Measurements from ENCODE around the gene MRPS23. TPM values are rescaled to one million over a fixed set of nuclear protein-coding genes. Genes with fewer than 3 reads are reported as not detected.

The MRPS23 gene
- total RNA-seq, 6 experiments from 2014 or later = 13.0 to 23.0 (median 15.2) TPM

DNA sequence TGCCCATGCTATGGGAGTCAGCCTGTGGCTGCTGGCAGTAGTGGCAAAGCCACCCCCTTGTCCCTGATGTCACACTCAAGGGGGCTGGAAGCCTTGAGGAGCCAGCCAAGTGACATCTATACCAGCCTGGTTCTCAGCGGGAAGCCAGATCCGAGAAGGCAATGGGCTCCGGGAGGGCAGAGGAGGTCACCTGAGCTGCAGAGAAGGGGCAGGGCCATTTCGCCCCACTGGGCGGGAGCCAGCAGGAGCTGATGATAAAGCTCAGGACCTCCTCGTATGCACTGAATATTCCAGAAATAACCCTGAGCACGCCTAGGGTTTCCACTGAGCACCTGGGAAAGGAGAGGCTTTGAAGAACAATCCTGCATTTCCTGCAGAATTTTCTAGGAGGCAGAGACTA, 19.0 kb downstream of the MRPS23 start:
- Histone ChIP-seq H3K27ac (no peak overlapping the region), H3K27me3 (no peaks in the 10 kb centered on the region), H3K4me1 (peaks cover 0 to 5% (median 0%) of the 10 kb centered on the region in 4 donors), H3K4me3 (no peak overlapping the region), H3K9me3 (no peaks in the 10 kb centered on the region), H3K36me3 (no peaks in the 10 kb centered on the region)
- ATAC-seq = no peak
- no peak for TF ChIP-seq POLR2A (IDR thresholded peaks at IDR 0.05)
- TF ChIP-seq, protein P1, sequence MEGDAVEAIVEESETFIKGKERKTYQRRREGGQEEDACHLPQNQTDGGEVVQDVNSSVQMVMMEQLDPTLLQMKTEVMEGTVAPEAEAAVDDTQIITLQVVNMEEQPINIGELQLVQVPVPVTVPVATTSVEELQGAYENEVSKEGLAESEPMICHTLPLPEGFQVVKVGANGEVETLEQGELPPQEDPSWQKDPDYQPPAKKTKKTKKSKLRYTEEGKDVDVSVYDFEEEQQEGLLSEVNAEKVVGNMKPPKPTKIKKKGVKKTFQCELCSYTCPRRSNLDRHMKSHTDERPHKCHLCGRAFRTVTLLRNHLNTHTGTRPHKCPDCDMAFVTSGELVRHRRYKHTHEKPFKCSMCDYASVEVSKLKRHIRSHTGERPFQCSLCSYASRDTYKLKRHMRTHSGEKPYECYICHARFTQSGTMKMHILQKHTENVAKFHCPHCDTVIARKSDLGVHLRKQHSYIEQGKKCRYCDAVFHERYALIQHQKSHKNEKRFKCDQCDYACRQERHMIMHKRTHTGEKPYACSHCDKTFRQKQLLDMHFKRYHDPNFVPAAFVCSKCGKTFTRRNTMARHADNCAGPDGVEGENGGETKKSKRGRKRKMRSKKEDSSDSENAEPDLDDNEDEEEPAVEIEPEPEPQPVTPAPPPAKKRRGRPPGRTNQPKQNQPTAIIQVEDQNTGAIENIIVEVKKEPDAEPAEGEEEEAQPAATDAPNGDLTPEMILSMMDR (IDR thresholded peaks at IDR 0.05) = no peak
- DNase-seq = no peak
- 68% methylated on average over 5 of the region's 7 CpGs for WGBS (ENCODE audit: insufficient coverage, low coverage, low lambda C conversion rate, missing lambda C conversion rate)
- intact Hi-C loops (cut with DNase I) = loop anchor here (5.0 to 10.0 kb wide), 2 partner anchors 696 to 699 kb away; no protein-coding TSS in a partner anchor

DNA sequence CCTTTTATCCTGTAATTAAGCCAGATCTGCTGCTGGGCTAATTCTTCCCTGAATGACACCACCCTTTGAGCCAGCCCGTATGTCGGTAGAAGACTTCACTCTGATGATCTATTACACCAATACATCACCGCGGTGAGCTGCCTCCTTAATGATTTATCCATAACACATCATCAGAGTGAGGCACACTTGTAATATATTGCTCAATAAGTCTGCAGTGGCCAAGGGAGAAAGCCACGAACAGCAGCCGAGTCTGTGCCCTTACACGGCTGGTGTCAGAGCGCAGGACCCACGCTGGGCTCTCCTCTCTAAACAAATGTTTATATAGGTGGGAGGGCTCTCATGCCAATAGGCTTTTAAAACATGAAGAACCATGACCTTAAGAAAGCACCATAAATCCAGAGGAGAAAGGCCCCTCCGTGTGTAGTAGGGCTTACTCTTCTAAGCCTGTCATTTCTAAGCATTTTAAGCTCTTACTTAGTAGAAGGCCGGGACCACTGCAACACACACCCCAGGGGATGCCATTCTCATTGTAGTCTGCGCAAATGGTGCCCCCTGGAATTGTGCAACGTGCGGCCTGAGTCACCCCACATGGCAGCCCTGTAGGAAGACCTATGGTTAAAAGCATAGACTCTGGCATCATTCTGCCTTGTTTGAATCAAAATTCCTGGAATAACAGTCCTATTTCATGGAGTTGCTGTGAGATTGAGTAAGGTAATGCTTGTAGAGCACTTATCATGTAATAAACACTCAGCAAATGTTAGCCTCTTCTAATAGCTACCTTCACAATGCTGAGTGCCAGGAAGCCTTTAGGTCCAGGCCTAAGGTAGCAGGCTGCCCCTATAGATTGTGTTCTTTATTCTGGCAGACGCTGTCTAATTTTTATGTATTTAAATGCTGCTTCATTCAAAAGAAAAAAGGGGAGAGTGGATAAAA, 26.1 kb downstream of the MRPS23 start:
- H3K4me1 ChIP-seq = no peaks in the 10 kb centered on the region
- H3K27me3 ChIP-seq = no peaks in the 10 kb centered on the region
- H3K9me3 ChIP-seq = no peaks in the 10 kb centered on the region
- H3K36me3 ChIP-seq = no peaks in the 10 kb centered on the region
- DNase-seq = no peak
- H3K27ac ChIP-seq = no peak overlapping the region
- ATAC-seq = no peak
- WGBS (ENCODE audit: insufficient coverage, low coverage, low lambda C conversion rate, missing lambda C conversion rate) = 72% methylated on average over 14 of the region's 15 CpGs
- no peak overlapping the region for H3K4me3 ChIP-seq
- TF ChIP-seq, protein P1 (IDR thresholded peaks at IDR 0.05) = no peak
- no peak for TF ChIP-seq POLR2A (IDR thresholded peaks at IDR 0.05)
- intact Hi-C loops (cut with DNase I) = no loop called here

GRCh38 chr17:57819867-57820266, 30.0 kb downstream of the MRPS23 start:
- H3K9me3 ChIP-seq = no peaks in the 10 kb centered on the region
- no peaks in the 10 kb centered on the region for H3K36me3 ChIP-seq
- DNase-seq (no peak), ATAC-seq (no peak)
- 88% methylated on average over 5 of the region's 5 CpGs for WGBS (ENCODE audit: insufficient coverage, low coverage, low lambda C conversion rate, missing lambda C conversion rate)
- H3K27me3 ChIP-seq = no peaks in the 10 kb centered on the region
- intact Hi-C loops (cut with DNase I) = no loop called here
- H3K4me3 ChIP-seq = no peak overlapping the region
- H3K27ac ChIP-seq = no peak overlapping the region
- TF ChIP-seq, protein P1 (IDR thresholded peaks at IDR 0.05) = no peak
- no peak for TF ChIP-seq POLR2A (IDR thresholded peaks at IDR 0.05)
- no peaks in the 10 kb centered on the region for H3K4me1 ChIP-seq

DNA sequence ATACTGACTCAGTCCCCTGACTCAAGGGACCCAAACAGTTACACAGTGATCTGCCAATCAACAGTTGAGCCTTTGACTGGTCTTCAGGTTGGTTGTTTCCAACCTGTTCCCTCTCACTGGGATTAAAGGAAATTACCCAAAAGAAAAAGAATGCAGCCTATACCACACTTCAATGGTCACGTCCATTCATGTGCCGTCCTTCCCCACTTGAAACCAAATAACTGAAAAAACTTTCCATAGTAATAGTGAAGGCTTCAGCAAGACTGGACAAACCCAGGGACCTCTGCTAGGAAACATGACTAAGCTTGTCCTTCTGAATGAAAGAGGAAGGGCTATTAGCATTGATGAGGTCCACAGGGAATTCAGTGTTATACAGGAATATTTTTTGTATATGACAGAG, 30.6 kb downstream of the MRPS23 start:
- no peaks in the 10 kb centered on the region for H3K4me1 ChIP-seq
- TF ChIP-seq, protein P1 (IDR thresholded peaks at IDR 0.05) = no peak
- TF ChIP-seq POLR2A (IDR thresholded peaks at IDR 0.05) = no peak
- H3K9me3 ChIP-seq = no peaks in the 10 kb centered on the region
- WGBS (ENCODE audit: insufficient coverage, low coverage, low lambda C conversion rate, missing lambda C conversion rate) = 81% methylated on average over 2 of the region's 2 CpGs
- no peaks in the 10 kb centered on the region for H3K36me3 ChIP-seq
- H3K27ac ChIP-seq = no peak overlapping the region
- intact Hi-C loops (cut with DNase I) = no loop called here
- no peak overlapping the region for H3K4me3 ChIP-seq
- DNase-seq = no peak
- no peak for ATAC-seq
- no peaks in the 10 kb centered on the region for H3K27me3 ChIP-seq

Data from right lobe of liver (tissue), 6 donors.